ENCODE data around the gene SYNM.

- TF ChIP-seq TAF1 (IDR thresholded peaks at IDR 0.05; ENCODE audit: borderline replicate concordance, insufficient read depth, low read length), result no peak
- TF ChIP-seq REST (IDR thresholded peaks at IDR 0.05; ENCODE audit: insufficient read depth in 1 of 2, low read depth in 2 of 2, low read length in 2 of 2), result no peak
- TF ChIP-seq POLR2AphosphoS5 (IDR thresholded peaks at IDR 0.05; ENCODE audit: low read depth, low read length), result no peak
- TF ChIP-seq SIN3A (IDR thresholded peaks at IDR 0.05; ENCODE audit: borderline replicate concordance, insufficient read depth, low read length), result no peak
- no peak for TF ChIP-seq FOXP2 (optimal IDR thresholded peaks at IDR 0.05; ENCODE audit: borderline replicate concordance, extremely low read depth, extremely low read length, insufficient read depth)
Measured at GRCh38 chr15:99108993-99109392, 4.1 kb downstream of the SYNM start.

Data from PFSK-1 (cell line).